GM12872 (cell line): ENCODE results near the gene ODR4.

Source experiments
- CTCF ChIP-seq: IDR thresholded peaks from 3 replicates; pipeline ENCODE4 v1.5.1; 2011; ENCODE audit warnings: low read depth, mild to moderate bottlenecking, low read length, moderate library complexity; ENCODE audit not compliant: insufficient read depth

ODR4 gene

DNA sequence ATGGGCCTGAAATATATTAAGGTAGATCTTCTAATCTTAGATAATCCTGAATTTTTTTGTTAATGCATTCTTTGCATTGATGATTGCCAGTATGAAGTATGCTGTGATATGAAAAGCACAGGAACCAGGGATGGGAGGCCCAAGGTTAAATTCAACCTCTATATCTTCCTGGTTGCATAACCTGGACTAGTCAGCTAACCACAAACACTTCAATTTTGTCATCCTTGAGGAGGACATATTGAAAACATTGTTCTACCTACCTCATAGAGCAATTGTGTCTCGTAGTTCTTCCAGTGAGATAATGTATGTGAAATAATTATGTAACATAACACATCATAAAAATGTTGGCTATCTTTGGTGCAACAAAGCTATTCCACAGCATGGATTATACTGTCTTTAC, 59.7 kb downstream of the ODR4 start:
- TF ChIP-seq CTCF = no peak

DNA sequence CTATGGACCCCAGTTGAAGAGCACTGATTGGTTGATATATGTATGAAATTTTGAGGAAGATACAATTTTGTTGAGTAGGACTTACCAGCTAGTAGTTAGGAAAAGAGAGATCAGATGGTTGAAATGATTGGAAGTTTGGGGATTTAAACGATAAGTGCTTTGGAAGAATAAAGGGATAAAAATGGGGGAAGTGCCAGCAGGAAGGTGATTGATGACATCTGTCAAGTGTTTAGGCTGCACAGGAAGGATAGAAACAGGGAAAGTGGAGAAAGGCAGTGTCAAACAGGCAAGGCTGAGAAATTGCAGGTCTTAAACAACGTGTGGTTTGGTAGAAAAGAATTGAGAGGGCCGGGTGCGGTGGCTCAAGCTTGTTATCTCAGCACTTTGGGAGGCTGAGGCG, 62.9 kb downstream of the ODR4 start:
- no peak for TF ChIP-seq CTCF

DNA sequence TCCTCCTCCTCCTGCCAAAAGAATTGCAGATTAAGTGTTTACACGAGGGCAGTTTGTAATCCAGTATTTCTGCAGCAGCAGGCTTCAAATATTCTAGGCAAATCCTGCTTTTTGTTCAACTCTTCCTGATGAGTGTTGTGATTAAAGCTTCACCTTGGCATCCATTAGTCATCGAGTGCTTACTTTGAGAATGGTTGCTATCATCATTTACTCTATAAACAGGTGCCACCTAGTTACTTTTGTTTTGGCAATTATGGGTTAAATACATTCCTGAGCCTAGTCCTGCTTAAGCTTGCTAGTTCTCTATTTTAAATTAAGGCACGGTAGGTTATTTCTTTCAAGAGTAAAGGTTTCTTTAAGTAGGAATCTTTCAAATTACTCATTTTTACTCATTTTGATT, 64.9 kb downstream of the ODR4 start:
- no peak for TF ChIP-seq CTCF

DNA sequence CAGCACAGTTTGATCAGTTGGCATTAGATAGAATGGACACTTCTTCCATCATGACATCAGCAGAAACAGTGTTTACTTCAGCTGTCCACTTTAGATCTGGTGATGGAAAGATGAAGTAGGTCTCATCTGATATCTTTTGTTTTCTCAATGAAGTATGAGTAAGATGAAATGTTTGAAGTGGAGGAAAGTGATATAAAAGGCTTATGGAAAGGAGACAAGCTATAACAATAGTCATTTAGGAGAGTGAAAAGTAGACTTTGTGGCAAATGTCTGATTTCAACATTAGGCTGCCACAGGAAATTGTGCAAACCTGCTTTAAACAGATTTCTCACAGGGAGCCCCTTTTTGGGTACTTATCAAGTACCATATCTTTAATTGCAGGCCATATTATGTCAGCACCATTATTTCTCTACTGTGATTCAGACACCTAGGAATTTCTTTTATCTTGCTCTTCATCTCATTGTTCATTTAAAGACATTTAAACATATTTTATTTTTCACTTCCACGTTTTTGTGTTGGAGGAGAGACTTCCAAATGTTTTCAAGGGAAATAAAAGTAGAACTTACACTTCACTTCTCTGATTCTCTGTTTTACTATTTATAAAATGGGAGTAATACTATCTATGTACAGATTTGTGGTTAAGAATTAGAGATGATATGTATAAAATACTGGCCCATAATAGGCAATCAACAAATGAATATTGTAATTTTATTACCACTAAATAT, 67.2 kb downstream of the ODR4 start:
- no peak for TF ChIP-seq CTCF

DNA sequence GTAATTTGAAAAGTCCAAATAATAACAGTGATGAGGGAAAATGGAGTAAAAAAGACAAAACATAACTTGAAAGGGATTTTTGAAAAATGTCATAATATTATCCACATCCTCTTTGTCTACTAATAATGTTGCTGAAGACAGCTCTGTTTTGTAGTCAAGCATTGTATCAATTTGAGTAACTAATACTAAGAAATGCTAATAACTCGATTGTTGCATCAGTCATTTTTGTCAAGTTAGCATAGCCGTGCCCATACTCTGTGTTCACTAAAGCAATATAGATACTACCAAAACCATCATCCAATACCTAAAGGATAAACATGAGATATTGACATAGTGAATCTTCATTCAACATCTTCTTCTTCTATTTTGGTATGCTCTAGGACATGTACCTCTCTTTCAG, 68.0 kb downstream of the ODR4 start:
- no peak for TF ChIP-seq CTCF

- no peak for TF ChIP-seq CTCF
Measured at GRCh38 chr1:186446152-186446551, 70.5 kb downstream of the ODR4 start.

DNA sequence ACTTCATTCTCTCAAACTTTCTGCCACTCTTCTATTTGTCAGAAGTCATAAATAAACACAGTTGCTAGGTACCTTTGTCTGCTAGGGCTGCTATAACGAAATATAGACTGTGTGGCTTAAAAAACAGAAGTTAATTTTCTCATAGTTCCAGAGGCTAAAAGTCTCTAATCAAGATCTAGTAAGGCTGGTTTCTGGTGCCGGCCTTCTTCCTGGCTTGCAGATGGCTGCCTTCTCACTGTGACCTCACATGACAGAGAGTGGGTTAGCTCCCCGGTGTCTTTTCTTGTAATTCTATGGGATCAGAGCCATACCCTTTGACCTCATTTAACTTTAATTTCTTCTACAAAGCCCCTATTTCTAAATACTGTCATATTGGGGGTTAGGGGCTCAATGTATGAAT, 79.3 kb downstream of the ODR4 start:
- TF ChIP-seq CTCF = no peak
